ENCODE data around the gene HEXIM2.

HEXIM2 gene

DNA sequence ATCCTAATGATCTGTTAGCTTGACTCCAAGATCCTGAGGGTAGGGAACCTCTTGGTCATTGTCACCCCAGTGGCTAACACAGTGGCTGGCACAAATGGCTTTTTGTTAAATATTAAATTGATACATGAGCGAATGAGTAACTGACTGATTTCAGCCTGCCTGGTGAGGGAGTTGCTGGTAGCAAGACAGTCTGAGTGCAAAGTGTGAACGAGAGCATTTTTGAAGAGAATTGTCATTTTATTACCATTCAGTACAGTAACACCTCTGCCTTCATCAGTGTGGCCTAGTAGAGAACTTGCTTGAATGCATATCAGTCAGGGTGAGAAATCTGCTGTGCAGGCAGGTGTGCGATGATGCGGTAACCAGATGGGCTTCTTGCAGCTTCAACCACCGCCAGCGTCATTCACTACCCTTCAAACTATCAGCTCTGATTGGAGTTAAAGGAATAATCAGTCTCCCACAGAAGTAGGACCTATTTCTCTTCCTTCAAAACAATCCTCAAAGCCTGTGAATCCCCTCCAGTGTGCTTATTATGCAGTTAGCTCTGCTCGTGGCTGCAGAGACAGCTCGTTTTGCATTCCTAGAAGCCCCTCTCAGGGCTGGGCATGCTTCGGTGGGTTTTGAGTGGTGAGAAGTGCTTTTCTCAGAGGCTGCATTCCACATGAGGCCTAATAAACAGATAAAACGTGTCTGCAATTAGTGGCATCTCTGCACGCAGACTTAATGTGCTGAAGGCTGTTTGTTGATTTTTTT, 29.0 kb downstream of the HEXIM2 start:
- POLR2A ChIA-PET, result interaction anchor here (1.5 to 10.4 kb wide), 2 partner anchors 15 to 40 kb away, joined by 5 to 213 read pairs; partner anchors contain the start of gene HEXIM1
- H3K9me3 ChIP-seq (ENCODE audit: control insufficient read depth, insufficient read depth, low read depth, low read length), result no peaks in the 10 kb centered on the region
- CTCF ChIA-PET, result interaction anchor here (1.1 to 1.8 kb wide), 4 partner anchors 28 to 56 kb away, joined by 3 to 20 read pairs (median 6); partner anchors contain the start of genes ACBD4, HEXIM1 and HEXIM2
- no peaks in the 10 kb centered on the region for H3K36me3 ChIP-seq (ENCODE audit: control insufficient read depth in 2 of 2, insufficient read depth in 1 of 2, low read length in 2 of 2)
- H3K4me3 ChIP-seq (ENCODE audit: low read depth, low read length), result no peak overlapping the region
- TF ChIP-seq ZNF391 (tag by site-specific recombination; IDR thresholded peaks at IDR 0.05; ENCODE audit: borderline replicate concordance, low read depth) (no peak), ZSCAN23 (tag by site-specific recombination; IDR thresholded peaks at IDR 0.05) (no peak), ZSCAN30 (tag by site-specific recombination; IDR thresholded peaks at IDR 0.05) (no peak), ZNF660 (tag by site-specific recombination; IDR thresholded peaks at IDR 0.05) (no peak)
- TF ChIP-seq, protein P1, sequence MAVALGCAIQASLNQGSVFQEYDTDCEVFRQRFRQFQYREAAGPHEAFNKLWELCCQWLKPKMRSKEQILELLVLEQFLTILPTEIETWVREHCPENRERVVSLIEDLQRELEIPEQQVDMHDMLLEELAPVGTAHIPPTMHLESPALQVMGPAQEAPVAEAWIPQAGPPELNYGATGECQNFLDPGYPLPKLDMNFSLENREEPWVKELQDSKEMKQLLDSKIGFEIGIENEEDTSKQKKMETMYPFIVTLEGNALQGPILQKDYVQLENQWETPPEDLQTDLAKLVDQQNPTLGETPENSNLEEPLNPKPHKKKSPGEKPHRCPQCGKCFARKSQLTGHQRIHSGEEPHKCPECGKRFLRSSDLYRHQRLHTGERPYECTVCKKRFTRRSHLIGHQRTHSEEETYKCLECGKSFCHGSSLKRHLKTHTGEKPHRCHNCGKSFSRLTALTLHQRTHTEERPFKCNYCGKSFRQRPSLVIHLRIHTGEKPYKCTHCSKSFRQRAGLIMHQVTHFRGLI (tag by site-specific recombination; IDR thresholded peaks at IDR 0.05), result no peak
- TF ChIP-seq, protein P2, sequence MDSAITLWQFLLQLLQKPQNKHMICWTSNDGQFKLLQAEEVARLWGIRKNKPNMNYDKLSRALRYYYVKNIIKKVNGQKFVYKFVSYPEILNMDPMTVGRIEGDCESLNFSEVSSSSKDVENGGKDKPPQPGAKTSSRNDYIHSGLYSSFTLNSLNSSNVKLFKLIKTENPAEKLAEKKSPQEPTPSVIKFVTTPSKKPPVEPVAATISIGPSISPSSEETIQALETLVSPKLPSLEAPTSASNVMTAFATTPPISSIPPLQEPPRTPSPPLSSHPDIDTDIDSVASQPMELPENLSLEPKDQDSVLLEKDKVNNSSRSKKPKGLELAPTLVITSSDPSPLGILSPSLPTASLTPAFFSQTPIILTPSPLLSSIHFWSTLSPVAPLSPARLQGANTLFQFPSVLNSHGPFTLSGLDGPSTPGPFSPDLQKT (IDR thresholded peaks at IDR 0.05; ENCODE audit: borderline replicate concordance, low read depth, low read length), result no peak
- TF ChIP-seq, protein P3, sequence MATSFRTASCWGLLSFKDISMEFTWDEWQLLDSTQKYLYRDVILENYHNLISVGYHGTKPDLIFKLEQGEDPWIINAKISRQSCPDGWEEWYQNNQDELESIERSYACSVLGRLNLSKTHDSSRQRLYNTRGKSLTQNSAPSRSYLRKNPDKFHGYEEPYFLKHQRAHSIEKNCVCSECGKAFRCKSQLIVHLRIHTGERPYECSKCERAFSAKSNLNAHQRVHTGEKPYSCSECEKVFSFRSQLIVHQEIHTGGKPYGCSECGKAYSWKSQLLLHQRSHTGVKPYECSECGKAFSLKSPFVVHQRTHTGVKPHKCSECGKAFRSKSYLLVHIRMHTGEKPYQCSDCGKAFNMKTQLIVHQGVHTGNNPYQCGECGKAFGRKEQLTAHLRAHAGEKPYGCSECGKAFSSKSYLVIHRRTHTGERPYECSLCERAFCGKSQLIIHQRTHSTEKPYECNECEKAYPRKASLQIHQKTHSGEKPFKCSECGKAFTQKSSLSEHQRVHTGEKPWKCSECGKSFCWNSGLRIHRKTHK (tag by site-specific recombination; IDR thresholded peaks at IDR 0.05), result no peak
- H3K4me1 ChIP-seq (ENCODE audit: control insufficient read depth, insufficient read depth, low read length), result no peaks in the 10 kb centered on the region
- no peak overlapping the region for H3K27ac ChIP-seq (ENCODE audit: extremely low read depth, low read depth, low read length)

DNA sequence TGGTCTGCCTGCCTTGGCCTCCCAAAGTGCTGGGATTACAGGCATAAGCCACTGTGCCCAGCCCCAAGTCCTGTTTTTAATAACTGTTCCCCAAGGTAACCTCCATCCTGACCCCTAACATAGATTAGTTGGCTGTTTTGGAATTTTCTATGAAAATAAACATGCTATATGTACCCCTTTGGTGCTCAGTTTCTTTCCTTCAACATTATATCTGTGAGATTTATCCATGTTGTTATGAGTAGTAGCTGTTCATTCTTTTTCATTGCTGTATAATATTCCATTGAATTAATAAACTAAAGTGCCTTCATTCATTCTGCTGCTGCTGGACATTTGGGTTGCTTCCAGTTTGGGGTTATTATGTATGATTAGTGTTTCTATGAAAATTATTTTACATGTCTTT, 33.7 kb downstream of the HEXIM2 start:
- no peak overlapping the region for H3K4me3 ChIP-seq (ENCODE audit: low read depth, low read length)
- H3K4me1 ChIP-seq (ENCODE audit: control insufficient read depth, insufficient read depth, low read length), result peaks cover 6% of the 10 kb centered on the region
- peak; percentile 97 for TF ChIP-seq ZNF146 (tag by site-specific recombination; IDR thresholded peaks at IDR 0.05)
- TF ChIP-seq, protein P4, sequence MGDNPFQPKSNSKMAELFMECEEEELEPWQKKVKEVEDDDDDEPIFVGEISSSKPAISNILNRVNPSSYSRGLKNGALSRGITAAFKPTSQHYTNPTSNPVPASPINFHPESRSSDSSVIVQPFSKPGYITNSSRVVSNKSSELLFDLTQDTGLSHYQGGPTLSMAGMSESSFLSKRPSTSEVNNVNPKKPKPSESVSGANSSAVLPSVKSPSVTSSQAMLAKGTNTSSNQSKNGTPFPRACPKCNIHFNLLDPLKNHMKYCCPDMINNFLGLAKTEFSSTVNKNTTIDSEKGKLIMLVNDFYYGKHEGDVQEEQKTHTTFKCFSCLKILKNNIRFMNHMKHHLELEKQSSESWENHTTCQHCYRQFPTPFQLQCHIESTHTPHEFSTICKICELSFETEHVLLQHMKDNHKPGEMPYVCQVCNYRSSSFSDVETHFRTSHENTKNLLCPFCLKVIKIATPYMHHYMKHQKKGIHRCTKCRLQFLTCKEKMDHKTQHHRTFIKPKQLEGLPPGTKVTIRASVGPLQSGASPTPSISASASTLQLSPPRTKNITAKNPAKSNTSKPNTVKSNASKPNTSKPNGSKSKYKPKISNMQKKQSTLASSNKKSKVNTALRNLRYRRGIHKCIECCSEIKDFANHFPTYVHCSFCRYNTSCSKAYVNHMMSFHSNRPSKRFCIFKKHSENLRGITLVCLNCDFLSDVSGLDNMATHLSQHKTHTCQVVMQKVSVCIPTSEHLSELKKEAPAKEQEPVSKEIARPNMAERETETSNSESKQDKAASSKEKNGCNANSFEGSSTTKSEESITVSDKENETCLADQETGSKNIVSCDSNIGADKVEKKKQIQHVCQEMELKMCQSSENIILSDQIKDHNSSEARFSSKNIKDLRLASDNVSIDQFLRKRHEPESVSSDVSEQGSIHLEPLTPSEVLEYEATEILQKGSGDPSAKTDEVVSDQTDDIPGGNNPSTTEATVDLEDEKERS (tag by site-specific recombination; IDR thresholded peaks at IDR 0.05), result 0 out of 2 replicates have a peak, but pooled peaks have one; percentile 27
- no peak for TF ChIP-seq ZNF175 (tag by site-specific recombination; IDR thresholded peaks at IDR 0.05)
- TF ChIP-seq, protein P5, sequence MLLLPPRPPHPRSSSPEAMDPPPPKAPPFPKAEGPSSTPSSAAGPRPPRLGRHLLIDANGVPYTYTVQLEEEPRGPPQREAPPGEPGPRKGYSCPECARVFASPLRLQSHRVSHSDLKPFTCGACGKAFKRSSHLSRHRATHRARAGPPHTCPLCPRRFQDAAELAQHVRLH (tag by site-specific recombination; IDR thresholded peaks at IDR 0.05), result peak; percentile 55; the same call in 1 of the 2 replicates
- TF ChIP-seq ZNF701 (tag by site-specific recombination; IDR thresholded peaks at IDR 0.05), result 0 out of 2 replicates have a peak, but pooled peaks have one; percentile 45
- H3K9me3 ChIP-seq (ENCODE audit: control insufficient read depth, insufficient read depth, low read depth, low read length), result no peaks in the 10 kb centered on the region
- ChIA-PET POLR2A (interaction anchor here (0.7 to 10.4 kb wide), 3 partner anchors 34 to 291 kb away, joined by 4 to 213 read pairs (median 5); partner anchors contain the start of genes HEXIM1 and HEXIM2), CTCF (interaction anchor here (1.6 to 10.8 kb wide), 2 partner anchors 45 to 59 kb away, joined by 13 to 301 read pairs; partner anchors contain the start of gene ACBD4)
- H3K36me3 ChIP-seq (ENCODE audit: control insufficient read depth in 2 of 2, insufficient read depth in 1 of 2, low read length in 2 of 2), result no peaks in the 10 kb centered on the region
- no peak overlapping the region for H3K27ac ChIP-seq (ENCODE audit: extremely low read depth, low read depth, low read length)

All from HEK293 (cell line).